ENCODE results near the gene BSPRY. TPM values are rescaled to one million over a fixed set of nuclear protein-coding genes. Genes with fewer than 3 reads are reported as not detected.
A peak's percentile ranks its signal among the peaks of the same experiment; 100 is the strongest.
"Not testable (repeated sequence)": the region's sequence is repeated elsewhere in the genome, so short reads cannot be mapped to it uniquely, and the experiment has no call there.

The BSPRY gene
- total and polyA plus RNA-seq, 2 experiments from 2014 or later, result 6.1 to 12.0 TPM

DNA sequence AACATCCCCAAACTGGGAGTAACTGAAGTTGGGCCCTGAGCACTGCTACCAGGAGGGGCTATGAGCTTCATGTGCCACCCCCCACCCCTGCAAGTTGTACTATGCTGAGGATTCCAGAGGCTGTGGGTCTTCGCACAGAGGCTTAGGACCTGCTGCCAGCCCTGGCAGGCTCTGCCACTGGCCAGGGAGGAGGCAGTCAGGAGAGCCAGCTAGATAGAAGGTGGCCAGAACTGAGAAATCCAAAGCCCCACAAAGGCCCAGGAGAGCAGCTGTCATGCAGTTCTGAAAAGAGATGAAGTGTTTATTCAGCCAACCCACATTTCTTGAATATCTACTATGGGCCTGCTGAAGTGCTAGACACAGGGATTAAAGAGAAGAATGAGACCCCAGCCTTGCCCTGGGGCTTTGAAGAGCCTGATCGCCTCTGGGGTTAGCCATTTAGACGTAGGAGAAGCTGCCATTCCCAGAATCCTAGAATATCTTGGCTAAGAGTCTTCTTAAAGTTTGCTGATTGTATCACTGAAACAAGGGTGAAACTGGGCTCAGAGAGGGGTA lies 50.4 kb downstream of the BSPRY start:
- no peaks in the 10 kb centered on the region for H4K20me1 ChIP-seq (ENCODE audit: insufficient read depth, poor library complexity, severe bottlenecking)
- no peak overlapping the region for H3K4me3 ChIP-seq
- H3K9me2 ChIP-seq (replicated peaks; ENCODE audit: insufficient read depth), result no peaks in the 10 kb centered on the region
- H3K4me2 ChIP-seq, result peak overlapping the region; percentile 93
- H3K27ac ChIP-seq, result peak overlapping the region; percentile 31
- H3K9me3 ChIP-seq (ENCODE audit: low read depth), result no peaks in the 10 kb centered on the region
- peaks cover 52% of the 10 kb centered on the region for H3K79me2 ChIP-seq
- TF ChIP-seq EZH2phosphoT487 (IDR thresholded peaks at IDR 0.05; ENCODE audit: low read depth, severe bottlenecking, unreplicated experiment), result no peak
- TF ChIP-seq EZH2 (IDR thresholded peaks at IDR 0.05; ENCODE audit: borderline replicate concordance), result no peak
- TF ChIP-seq, protein P1, sequence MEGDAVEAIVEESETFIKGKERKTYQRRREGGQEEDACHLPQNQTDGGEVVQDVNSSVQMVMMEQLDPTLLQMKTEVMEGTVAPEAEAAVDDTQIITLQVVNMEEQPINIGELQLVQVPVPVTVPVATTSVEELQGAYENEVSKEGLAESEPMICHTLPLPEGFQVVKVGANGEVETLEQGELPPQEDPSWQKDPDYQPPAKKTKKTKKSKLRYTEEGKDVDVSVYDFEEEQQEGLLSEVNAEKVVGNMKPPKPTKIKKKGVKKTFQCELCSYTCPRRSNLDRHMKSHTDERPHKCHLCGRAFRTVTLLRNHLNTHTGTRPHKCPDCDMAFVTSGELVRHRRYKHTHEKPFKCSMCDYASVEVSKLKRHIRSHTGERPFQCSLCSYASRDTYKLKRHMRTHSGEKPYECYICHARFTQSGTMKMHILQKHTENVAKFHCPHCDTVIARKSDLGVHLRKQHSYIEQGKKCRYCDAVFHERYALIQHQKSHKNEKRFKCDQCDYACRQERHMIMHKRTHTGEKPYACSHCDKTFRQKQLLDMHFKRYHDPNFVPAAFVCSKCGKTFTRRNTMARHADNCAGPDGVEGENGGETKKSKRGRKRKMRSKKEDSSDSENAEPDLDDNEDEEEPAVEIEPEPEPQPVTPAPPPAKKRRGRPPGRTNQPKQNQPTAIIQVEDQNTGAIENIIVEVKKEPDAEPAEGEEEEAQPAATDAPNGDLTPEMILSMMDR (IDR thresholded peaks at IDR 0.05; ENCODE audit: poor library complexity), result no peak
- DNase-seq (ENCODE audit: low spot score), result no peak
- H3K4me1 ChIP-seq (ENCODE audit: insufficient read depth), result peaks cover 38% of the 10 kb centered on the region
- 71% methylated on average over 3 of the region's 3 CpGs for WGBS (ENCODE audit: low lambda C conversion rate, missing lambda C conversion rate)
- no peaks in the 10 kb centered on the region for H3K36me3 ChIP-seq (replicated peaks; ENCODE audit: insufficient read depth, low read depth)
- H2AFZ ChIP-seq, result no peak overlapping the region
- no peaks in the 10 kb centered on the region for H3K27me3 ChIP-seq

DNA sequence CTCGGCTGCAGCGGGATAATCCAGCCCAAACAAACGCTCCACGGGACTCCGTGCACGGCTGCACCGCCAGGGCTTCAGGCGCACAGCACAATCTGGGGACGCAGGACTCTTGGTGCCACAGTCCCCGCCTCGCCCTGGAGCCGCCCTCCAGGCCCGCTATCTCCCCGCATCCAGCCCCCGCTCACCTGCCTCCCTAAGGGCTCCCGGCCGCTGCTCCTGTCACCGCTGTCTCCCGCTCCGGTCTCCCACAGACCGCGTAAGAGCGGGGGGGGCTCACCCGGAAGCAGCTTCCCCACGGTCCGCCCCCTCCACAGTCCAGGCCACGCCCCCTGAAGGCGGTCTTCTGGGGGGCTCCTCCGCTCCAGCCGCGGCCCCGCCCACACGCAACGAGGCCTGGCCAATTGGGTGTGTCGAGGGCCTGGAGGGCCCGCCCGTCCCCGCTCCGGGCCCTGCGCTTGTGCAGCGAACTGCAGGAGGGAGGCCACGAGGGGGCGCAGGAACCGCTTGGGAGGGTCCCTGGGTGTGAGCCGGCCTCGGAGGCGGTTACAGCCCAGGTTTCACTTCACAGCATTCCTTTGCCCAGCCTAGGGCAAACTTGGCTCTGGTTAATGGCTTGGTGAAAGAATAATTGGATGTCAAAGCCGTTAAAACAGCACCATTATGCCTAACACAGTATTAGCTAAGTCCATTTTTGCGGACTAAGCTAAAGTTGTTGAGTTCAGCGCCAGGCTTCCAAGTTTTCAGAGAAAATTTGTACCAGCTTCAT lies 51.9 kb downstream of the BSPRY start, which contains the start of gene ALAD:
TSS of gene ALAD (minus strand) at position 258 of the 766 bp plus-strand sequence. CDS start 7,725 bp downstream, outside the sequence.
- Histone ChIP-seq H3K4me1 (ENCODE audit: insufficient read depth) (peaks cover 38% of the 10 kb centered on the region), H3K27ac (peak within 1 kb of the TSS; percentile 80), H3K9me3 (ENCODE audit: low read depth) (no peaks in the 10 kb centered on the region), H3K27me3 (no peaks in the 10 kb centered on the region), H3K79me2 (peaks cover 42% of the 10 kb centered on the region), H2AFZ (peak within 1 kb of the TSS; percentile 74), H3K9me2 (replicated peaks; ENCODE audit: insufficient read depth) (no peaks in the 10 kb centered on the region), H3K4me3 (peak within 1 kb of the TSS; percentile 59), H3K4me2 (peak within 1 kb of the TSS; percentile 93), H4K20me1 (ENCODE audit: insufficient read depth, poor library complexity, severe bottlenecking) (no peaks in the 10 kb centered on the region), H3K36me3 (replicated peaks; ENCODE audit: insufficient read depth, low read depth) (no peaks in the 10 kb centered on the region)
- peak; percentile 100 for DNase-seq (ENCODE audit: low spot score)
- WGBS (ENCODE audit: low lambda C conversion rate, missing lambda C conversion rate), result 3% methylated on average over 35 of the region's 50 CpGs
- TF ChIP-seq EZH2 (IDR thresholded peaks at IDR 0.05; ENCODE audit: borderline replicate concordance), result no peak
- TF ChIP-seq, protein P1 (IDR thresholded peaks at IDR 0.05; ENCODE audit: poor library complexity), result peak; percentile 99

DNA sequence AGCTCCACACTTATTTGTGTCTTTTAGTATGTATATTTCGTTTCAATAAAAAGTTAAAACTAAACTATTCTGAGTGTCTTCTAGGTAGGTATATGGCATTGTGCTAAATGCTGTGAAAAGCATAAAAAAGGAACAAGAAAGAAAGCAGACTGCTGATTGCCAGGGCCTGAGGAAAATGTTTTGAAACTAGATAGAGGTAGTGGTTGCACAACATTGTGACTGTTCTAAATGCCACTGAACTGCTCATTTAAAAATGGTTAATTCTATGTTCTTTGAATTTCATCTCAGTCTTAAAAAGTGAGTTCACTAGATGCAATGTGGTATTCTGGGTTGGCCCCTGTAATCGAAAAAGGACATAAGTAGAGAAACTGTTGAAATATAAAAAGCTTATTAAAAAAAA lies 54.3 kb downstream of the BSPRY start:
- Histone ChIP-seq H3K9me3 (ENCODE audit: low read depth) (no peaks in the 10 kb centered on the region), H3K36me3 (replicated peaks; ENCODE audit: insufficient read depth, low read depth) (no peaks in the 10 kb centered on the region), H3K27me3 (no peaks in the 10 kb centered on the region), H4K20me1 (ENCODE audit: insufficient read depth, poor library complexity, severe bottlenecking) (no peaks in the 10 kb centered on the region), H3K4me2 (no peak overlapping the region), H3K4me1 (ENCODE audit: insufficient read depth) (peaks cover 23% of the 10 kb centered on the region), H2AFZ (no peak overlapping the region), H3K79me2 (peaks cover 30% of the 10 kb centered on the region), H3K9me2 (replicated peaks; ENCODE audit: insufficient read depth) (no peaks in the 10 kb centered on the region), H3K4me3 (no peak overlapping the region), H3K27ac (no peak overlapping the region)
- no peak for DNase-seq (ENCODE audit: low spot score)
- 87% methylated on average over 2 of the region's 2 CpGs for WGBS (ENCODE audit: low lambda C conversion rate, missing lambda C conversion rate)
- TF ChIP-seq EZH2 (IDR thresholded peaks at IDR 0.05; ENCODE audit: borderline replicate concordance) (no peak), EZH2phosphoT487 (IDR thresholded peaks at IDR 0.05; ENCODE audit: low read depth, severe bottlenecking, unreplicated experiment) (no peak)
- TF ChIP-seq, protein P1 (IDR thresholded peaks at IDR 0.05; ENCODE audit: poor library complexity), result no peak

DNA sequence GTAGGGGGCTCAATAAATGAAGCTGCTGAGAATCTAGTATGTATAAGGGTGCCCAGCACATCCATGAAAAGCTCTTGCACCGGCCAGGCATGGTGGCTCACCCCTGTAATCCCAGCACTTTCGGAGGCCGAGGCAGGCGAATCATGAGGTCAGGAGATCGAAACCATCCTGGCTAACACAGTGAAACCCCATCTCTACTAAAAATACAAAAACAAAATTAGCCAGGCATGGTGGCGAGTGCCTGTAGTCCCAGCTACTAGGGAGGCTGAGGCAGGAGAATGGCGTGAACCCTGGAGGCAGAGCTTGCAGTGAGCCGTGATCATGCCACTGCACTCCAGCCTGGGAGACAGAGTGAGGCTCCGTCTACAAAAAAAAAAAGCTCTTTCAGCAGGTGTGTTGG lies 57.0 kb downstream of the BSPRY start:
- not testable (repeated sequence) for H3K4me3 ChIP-seq; H2AFZ ChIP-seq; H3K4me2 ChIP-seq; DNase-seq (ENCODE audit: low spot score); H3K27me3 ChIP-seq; H3K4me1 ChIP-seq (ENCODE audit: insufficient read depth); H4K20me1 ChIP-seq (ENCODE audit: insufficient read depth, poor library complexity, severe bottlenecking); H3K9me2 ChIP-seq (replicated peaks; ENCODE audit: insufficient read depth); H3K36me3 ChIP-seq (replicated peaks; ENCODE audit: insufficient read depth, low read depth); H3K9me3 ChIP-seq (ENCODE audit: low read depth)
- WGBS (ENCODE audit: low lambda C conversion rate, missing lambda C conversion rate), result 86% methylated on average over 9 of the region's 9 CpGs
- Histone ChIP-seq H3K27ac (peak overlapping the region; percentile 15), H3K79me2 (peaks cover 22% of the 10 kb centered on the region)
